ENCODE measurements around the gene SLC38A10.

DNA sequence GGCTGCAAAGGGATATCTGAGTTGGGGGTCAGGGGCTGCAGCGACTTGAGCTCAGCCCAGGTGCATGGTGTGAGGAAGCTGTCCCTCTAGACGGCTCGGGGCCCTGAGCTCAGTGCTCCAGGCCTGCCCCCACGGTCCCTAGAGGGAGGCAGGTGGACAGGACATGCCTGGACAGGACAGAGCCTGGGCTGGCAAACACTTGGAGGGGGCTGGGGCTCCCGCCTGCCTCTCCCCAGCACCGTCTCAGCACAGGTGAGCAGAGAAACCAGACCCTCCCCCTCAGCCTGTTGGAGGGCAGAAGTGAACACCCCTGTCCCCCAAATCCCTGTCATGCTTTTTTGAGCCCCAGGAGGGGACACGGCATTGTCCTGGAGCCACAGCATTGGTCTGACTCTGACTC is 11.4 kb upstream of the SLC38A10 start:
- TF ChIP-seq CTCF (IDR thresholded peaks at IDR 0.05; ENCODE audit: low read depth, low read length, poor library complexity, severe bottlenecking): no peak
- no peak for TF ChIP-seq EZH2phosphoT487 (IDR thresholded peaks at IDR 0.05; ENCODE audit: borderline replicate concordance, low read length)
